ENCODE measurements around the gene DHX34. TPM values are rescaled to one million over a fixed set of nuclear protein-coding genes. Genes with fewer than 3 reads are reported as not detected.
"Not testable (repeated sequence)": the region's sequence is repeated elsewhere in the genome, so short reads cannot be mapped to it uniquely, and the experiment has no call there.

DHX34 gene
- total RNA-seq, 6 donors from 2014 or later: 8.4 to 80.7 (median 19.4) TPM

DNA sequence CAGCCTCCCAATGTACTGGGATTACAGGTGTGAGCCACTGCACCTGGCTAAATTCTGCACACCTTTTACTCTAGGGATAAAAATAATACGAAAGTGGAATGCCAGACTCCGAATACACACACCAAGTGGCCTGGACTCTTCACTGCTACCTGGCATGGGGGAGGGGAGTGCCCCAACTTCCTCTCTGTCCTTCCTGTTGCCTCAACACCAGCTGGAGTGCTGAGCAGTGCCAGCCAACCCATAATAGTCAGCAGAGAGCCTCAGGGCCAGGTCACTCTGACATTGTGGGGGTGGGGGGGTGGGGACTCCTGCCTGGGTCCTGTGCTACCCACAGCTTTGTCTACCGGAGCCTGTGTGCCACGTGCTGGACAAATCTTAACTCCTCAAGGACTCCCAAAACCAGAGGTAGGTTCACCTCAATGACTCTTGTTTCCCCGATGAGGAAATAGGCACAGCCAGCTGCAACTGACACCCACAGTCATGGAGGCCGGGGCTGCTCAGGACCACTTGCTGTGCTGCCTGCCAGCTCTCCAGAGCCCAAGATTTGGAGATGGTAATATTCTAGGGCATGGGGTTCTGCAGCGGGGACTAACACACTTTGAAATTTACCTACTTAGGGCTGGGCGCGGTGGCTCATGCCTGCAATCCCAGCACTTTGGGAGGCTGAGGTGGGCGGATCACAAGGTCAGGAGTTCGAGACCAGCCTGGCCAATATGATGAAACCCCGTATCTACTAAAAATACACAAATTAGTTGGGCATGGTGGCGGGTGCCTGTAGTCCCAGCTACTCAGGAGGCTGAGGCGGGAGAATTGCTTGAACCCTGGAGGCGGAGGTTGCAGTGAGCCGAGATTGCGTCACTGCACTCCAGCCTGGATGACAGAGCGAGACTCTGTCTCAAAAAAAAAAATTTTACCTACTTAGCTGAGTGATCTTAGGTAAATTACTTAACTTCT lies 12.1 kb upstream of the DHX34 start:
- H3K27ac ChIP-seq: peak overlapping the region; percentile 68 to 85 (median 76)
- H3K36me3 ChIP-seq, H3K27me3 ChIP-seq, H3K9me3 ChIP-seq: not testable (repeated sequence)
- peak overlapping the region in 2 of 4 donors; percentile 18 to 35 for H3K4me3 ChIP-seq
- WGBS, 2 donors: 48 to 56% methylated on average over 16 to 17 of the region's 18 CpGs
- peak in 1 of 2 donors; percentile 95 for DNase-seq
- peak; percentile 67 to 91 for ATAC-seq (ENCODE audit: low FRiP score in 2 of 2)
- peaks cover 9 to 18% (median 13%) of the 10 kb centered on the region in 4 donors for H3K4me1 ChIP-seq
- TF ChIP-seq POLR2AphosphoS5 (IDR thresholded peaks at IDR 0.05): peak; percentile 56 to 69

DNA sequence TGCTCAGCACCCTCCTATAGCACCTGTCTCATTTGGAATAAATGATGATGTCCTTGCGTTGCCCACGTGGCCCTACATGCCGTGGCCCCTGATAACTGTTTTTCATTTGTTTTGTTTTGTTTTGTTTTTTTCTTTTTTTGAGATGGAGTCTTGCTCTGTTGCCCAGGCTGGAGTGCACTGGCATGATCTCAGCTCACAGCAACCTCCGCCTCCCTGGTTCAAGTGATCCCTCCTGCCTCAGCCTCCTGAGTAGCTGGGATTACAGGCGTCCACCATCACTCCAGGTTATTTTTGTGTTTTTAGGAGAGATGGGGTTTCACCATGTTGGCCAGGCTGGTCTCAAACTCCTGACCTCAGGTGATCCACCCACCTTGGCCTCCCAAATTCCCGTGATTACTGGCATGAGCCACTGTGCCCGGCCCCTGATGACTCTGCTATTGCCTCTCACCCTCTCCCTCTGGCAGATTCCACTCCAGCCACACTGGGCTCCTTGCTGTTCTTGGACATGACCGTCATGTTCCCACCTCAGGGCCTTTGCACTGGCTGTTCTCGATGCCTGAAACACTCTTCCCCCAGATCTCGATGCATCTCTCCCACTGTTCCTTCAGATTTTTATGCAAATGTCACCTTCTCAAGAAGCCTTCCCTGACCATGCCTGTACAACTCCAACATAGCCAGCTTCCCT lies 9.8 kb upstream of the DHX34 start:
- ATAC-seq (ENCODE audit: low FRiP score in 2 of 2): no peak
- H3K36me3 ChIP-seq: peaks cover 0 to 10% (median 0%) of the 10 kb centered on the region in 4 donors
- TF ChIP-seq EP300 (IDR thresholded peaks at IDR 0.05) (no peak), CTCF (IDR thresholded peaks at IDR 0.05) (no peak), POLR2A (IDR thresholded peaks at IDR 0.05) (no peak), POLR2AphosphoS5 (IDR thresholded peaks at IDR 0.05) (no peak)
- DNase-seq: no peak
- no peak overlapping the region for H3K27ac ChIP-seq
- 80 to 81% methylated on average over 10 of the region's 10 CpGs for WGBS, 2 donors
- peaks cover 9 to 16% (median 13%) of the 10 kb centered on the region in 4 donors for H3K4me1 ChIP-seq
- no peaks in the 10 kb centered on the region for H3K9me3 ChIP-seq
- no peaks in the 10 kb centered on the region for H3K27me3 ChIP-seq
- no peak overlapping the region for H3K4me3 ChIP-seq

DNA sequence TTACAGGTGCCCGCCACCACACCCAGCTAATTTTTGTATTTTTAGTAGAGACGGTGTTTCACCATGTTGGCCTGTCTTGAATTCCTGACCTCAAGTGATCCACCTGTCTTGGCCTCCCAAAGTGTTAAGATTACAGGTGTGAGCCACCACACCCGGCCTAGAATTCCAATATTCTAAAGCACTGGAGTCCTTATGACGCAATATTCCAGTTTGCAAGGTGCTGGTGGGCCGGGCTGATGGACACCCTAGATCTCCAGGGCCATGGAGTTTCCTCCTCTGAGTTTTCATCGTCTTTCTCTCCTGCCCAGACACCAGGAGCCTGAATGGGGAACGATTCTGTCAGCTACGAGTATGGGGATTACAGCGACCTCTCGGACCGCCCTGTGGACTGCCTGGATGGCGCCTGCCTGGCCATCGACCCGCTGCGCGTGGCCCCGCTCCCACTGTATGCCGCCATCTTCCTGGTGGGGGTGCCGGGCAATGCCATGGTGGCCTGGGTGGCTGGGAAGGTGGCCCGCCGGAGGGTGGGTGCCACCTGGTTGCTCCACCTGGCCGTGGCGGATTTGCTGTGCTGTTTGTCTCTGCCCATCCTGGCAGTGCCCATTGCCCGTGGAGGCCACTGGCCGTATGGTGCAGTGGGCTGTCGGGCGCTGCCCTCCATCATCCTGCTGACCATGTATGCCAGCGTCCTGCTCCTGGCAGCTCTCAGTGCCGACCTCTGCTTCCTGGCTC lies 8.5 kb upstream of the DHX34 start:
- no peak for TF ChIP-seq POLR2A (IDR thresholded peaks at IDR 0.05)
- no peak for TF ChIP-seq CTCF (IDR thresholded peaks at IDR 0.05)
- no peak for TF ChIP-seq POLR2AphosphoS5 (IDR thresholded peaks at IDR 0.05)
- TF ChIP-seq EP300 (IDR thresholded peaks at IDR 0.05): no peak
- ATAC-seq (ENCODE audit: low FRiP score in 2 of 2) (no peak), DNase-seq (no peak)
- no peak overlapping the region for H3K27ac ChIP-seq
- H3K27me3 ChIP-seq: no peaks in the 10 kb centered on the region
- 93 to 96% methylated on average over 7 to 15 of the region's 29 CpGs for WGBS, 2 donors
- no peaks in the 10 kb centered on the region for H3K9me3 ChIP-seq
- H3K36me3 ChIP-seq: peaks cover 0 to 10% (median 0%) of the 10 kb centered on the region in 4 donors
- H3K4me3 ChIP-seq: no peak overlapping the region
- H3K4me1 ChIP-seq: peaks cover 7 to 16% (median 13%) of the 10 kb centered on the region in 4 donors

DNA sequence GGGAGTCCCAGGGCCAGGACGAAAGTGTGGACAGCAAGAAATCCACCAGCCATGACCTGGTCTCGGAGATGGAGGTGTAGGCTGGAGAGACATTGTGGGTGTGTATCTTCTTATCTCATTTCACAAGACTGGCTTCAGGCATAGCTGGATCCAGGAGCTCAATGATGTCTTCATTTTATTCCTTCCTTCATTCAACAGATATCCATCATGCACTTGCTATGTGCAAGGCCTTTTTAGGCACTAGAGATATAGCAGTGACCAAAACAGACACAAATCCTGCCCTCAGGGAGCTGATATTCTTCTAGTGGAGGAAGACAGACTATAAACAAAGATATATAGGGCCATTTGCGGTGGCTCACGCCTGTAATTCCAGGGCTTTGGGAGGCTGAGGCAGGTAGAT lies 7.4 kb upstream of the DHX34 start:
- 92 to 93% methylated on average over 4 of the region's 4 CpGs for WGBS, 2 donors

More for the DNA sequence above, 7.4 kb upstream of the DHX34 start:
- no peaks in the 10 kb centered on the region for H3K9me3 ChIP-seq
- no peak overlapping the region for H3K27ac ChIP-seq
- H3K4me3 ChIP-seq: no peak overlapping the region
- no peak for TF ChIP-seq EP300 (IDR thresholded peaks at IDR 0.05)
- TF ChIP-seq POLR2A (IDR thresholded peaks at IDR 0.05): no peak
- no peak for TF ChIP-seq CTCF (IDR thresholded peaks at IDR 0.05)
- TF ChIP-seq POLR2AphosphoS5 (IDR thresholded peaks at IDR 0.05): no peak
- H3K36me3 ChIP-seq: peaks cover 0 to 10% (median 0%) of the 10 kb centered on the region in 4 donors
- DNase-seq (no peak), ATAC-seq (ENCODE audit: low FRiP score in 2 of 2) (no peak)
- no peaks in the 10 kb centered on the region for H3K27me3 ChIP-seq
- H3K4me1 ChIP-seq: peaks cover 2 to 6% (median 4%) of the 10 kb centered on the region in 4 donors

Measured in upper lobe of left lung (tissue), 6 donors.